ENCODE data around the gene TMCC2.
A peak's percentile ranks its signal among the peaks of the same experiment; 100 is the strongest.
"Not testable (repeated sequence)": the region's sequence is repeated elsewhere in the genome, so short reads cannot be mapped to it uniquely, and the experiment has no call there.

TMCC2 gene

GRCh38 chr1:205226868-205227583 is 720 bp upstream of the TMCC2 start:
- DNase-seq (ENCODE audit: low spot score in 2 of 2) (no peak), ATAC-seq (ENCODE audit: low read depth) (no peak)
- peaks cover 5% of the 10 kb centered on the region for H3K27me3 Mint-ChIP-seq
- no peaks in the 10 kb centered on the region for H3K36me3 Mint-ChIP-seq
- H3K4me1 Mint-ChIP-seq, result peaks cover 26% of the 10 kb centered on the region
- H3K27ac Mint-ChIP-seq, result no peak overlapping the region
- H3K4me3 Mint-ChIP-seq, result peak overlapping the region; percentile 77
- H3K9me3 Mint-ChIP-seq, result no peaks in the 10 kb centered on the region

GRCh38 chr1:205228093-205228521 is 361 bp downstream of the TMCC2 start:
- H3K4me3 Mint-ChIP-seq, result peak overlapping the region; percentile 96
- no peak overlapping the region for H3K27ac Mint-ChIP-seq
- peaks cover 7% of the 10 kb centered on the region for H3K27me3 Mint-ChIP-seq
- ATAC-seq (ENCODE audit: low read depth), result peak; percentile 5
- DNase-seq (ENCODE audit: low spot score in 2 of 2), result no peak
- H3K36me3 Mint-ChIP-seq, result no peaks in the 10 kb centered on the region
- peaks cover 26% of the 10 kb centered on the region for H3K4me1 Mint-ChIP-seq
- no peaks in the 10 kb centered on the region for H3K9me3 Mint-ChIP-seq

- Mint-ChIP-seq H3K9me3 (no peaks in the 10 kb centered on the region), H3K4me3 (peak overlapping the region; percentile 96), H3K27me3 (peaks cover 8% of the 10 kb centered on the region), H3K36me3 (no peaks in the 10 kb centered on the region), H3K4me1 (peaks cover 26% of the 10 kb centered on the region), H3K27ac (no peak overlapping the region)
- DNase-seq (ENCODE audit: low spot score in 2 of 2) (peak; percentile 40 to 60), ATAC-seq (ENCODE audit: low read depth) (peak; percentile 75)
Measured at GRCh38 chr1:205229399-205229871, 1.7 kb downstream of the TMCC2 start.

- no peak overlapping the region for H3K27ac Mint-ChIP-seq
- H3K9me3 Mint-ChIP-seq, result no peaks in the 10 kb centered on the region
- H3K4me3 Mint-ChIP-seq, result peak overlapping the region; percentile 96
- ATAC-seq (ENCODE audit: low read depth) (no peak), DNase-seq (ENCODE audit: low spot score in 2 of 2) (no peak)
- H3K4me1 Mint-ChIP-seq, result peaks cover 26% of the 10 kb centered on the region
- H3K27me3 Mint-ChIP-seq, result peaks cover 8% of the 10 kb centered on the region
- H3K36me3 Mint-ChIP-seq, result no peaks in the 10 kb centered on the region
Measured at GRCh38 chr1:205229916-205230700, 2.4 kb downstream of the TMCC2 start.

GRCh38 chr1:205230982-205231381 is 3.2 kb downstream of the TMCC2 start:
- H3K36me3 Mint-ChIP-seq, result no peaks in the 10 kb centered on the region
- no peaks in the 10 kb centered on the region for H3K9me3 Mint-ChIP-seq
- H3K4me3 Mint-ChIP-seq, result no peak overlapping the region
- DNase-seq (ENCODE audit: low spot score in 2 of 2), result no peak
- no peak for ATAC-seq (ENCODE audit: low read depth)
- no peak overlapping the region for H3K27ac Mint-ChIP-seq
- H3K4me1 Mint-ChIP-seq, result peaks cover 26% of the 10 kb centered on the region
- peaks cover 9% of the 10 kb centered on the region for H3K27me3 Mint-ChIP-seq

- ATAC-seq (ENCODE audit: low read depth) (no peak), DNase-seq (ENCODE audit: low spot score in 2 of 2) (no peak)
- H3K9me3 Mint-ChIP-seq, result no peaks in the 10 kb centered on the region
- peaks cover 2% of the 10 kb centered on the region for H3K36me3 Mint-ChIP-seq
- peaks cover 27% of the 10 kb centered on the region for H3K4me1 Mint-ChIP-seq
- H3K27me3 Mint-ChIP-seq, result peaks cover 14% of the 10 kb centered on the region
- H3K27ac Mint-ChIP-seq, result no peak overlapping the region
- no peak overlapping the region for H3K4me3 Mint-ChIP-seq
Measured at GRCh38 chr1:205232127-205232820, 4.5 kb downstream of the TMCC2 start.

GRCh38 chr1:205232945-205233397 is 5.2 kb downstream of the TMCC2 start:
- H3K9me3 Mint-ChIP-seq, result no peaks in the 10 kb centered on the region
- H3K27me3 Mint-ChIP-seq, result peaks cover 15% of the 10 kb centered on the region
- DNase-seq (ENCODE audit: low spot score in 2 of 2) (no peak), ATAC-seq (ENCODE audit: low read depth) (no peak)
- no peak overlapping the region for H3K4me3 Mint-ChIP-seq
- H3K27ac Mint-ChIP-seq, result no peak overlapping the region
- peaks cover 2% of the 10 kb centered on the region for H3K36me3 Mint-ChIP-seq
- H3K4me1 Mint-ChIP-seq, result peaks cover 28% of the 10 kb centered on the region

GRCh38 chr1:205233986-205234385 is 6.2 kb downstream of the TMCC2 start:
- H3K9me3 Mint-ChIP-seq; DNase-seq (ENCODE audit: low spot score in 2 of 2); H3K36me3 Mint-ChIP-seq; H3K27ac Mint-ChIP-seq; ATAC-seq (ENCODE audit: low read depth); H3K4me3 Mint-ChIP-seq: not testable (repeated sequence)
- Mint-ChIP-seq H3K27me3 (peaks cover 13% of the 10 kb centered on the region), H3K4me1 (peaks cover 26% of the 10 kb centered on the region)

GRCh38 chr1:205235951-205236350 is 8.2 kb downstream of the TMCC2 start:
- H3K36me3 Mint-ChIP-seq, result peaks cover 2% of the 10 kb centered on the region
- peaks cover 13% of the 10 kb centered on the region for H3K27me3 Mint-ChIP-seq
- H3K27ac Mint-ChIP-seq, result no peak overlapping the region
- no peak overlapping the region for H3K4me3 Mint-ChIP-seq
- DNase-seq (ENCODE audit: low spot score in 2 of 2) (no peak), ATAC-seq (ENCODE audit: low read depth) (no peak)
- no peaks in the 10 kb centered on the region for H3K9me3 Mint-ChIP-seq
- peaks cover 12% of the 10 kb centered on the region for H3K4me1 Mint-ChIP-seq

- Mint-ChIP-seq H3K4me1 (peaks cover 12% of the 10 kb centered on the region), H3K36me3 (peaks cover 2% of the 10 kb centered on the region), H3K27ac (no peak overlapping the region), H3K9me3 (no peaks in the 10 kb centered on the region), H3K27me3 (peaks cover 13% of the 10 kb centered on the region), H3K4me3 (no peak overlapping the region)
- DNase-seq (ENCODE audit: low spot score in 2 of 2) (no peak), ATAC-seq (ENCODE audit: low read depth) (no peak)
Measured at GRCh38 chr1:205236526-205236925, 8.8 kb downstream of the TMCC2 start.

GRCh38 chr1:205236951-205237475 is 9.3 kb downstream of the TMCC2 start:
- no peak for ATAC-seq (ENCODE audit: low read depth)
- DNase-seq (ENCODE audit: low spot score in 2 of 2), result no peak
- no peak overlapping the region for H3K4me3 Mint-ChIP-seq
- H3K4me1 Mint-ChIP-seq, result peaks cover 12% of the 10 kb centered on the region
- H3K9me3 Mint-ChIP-seq, result no peaks in the 10 kb centered on the region
- peaks cover 2% of the 10 kb centered on the region for H3K36me3 Mint-ChIP-seq
- no peak overlapping the region for H3K27ac Mint-ChIP-seq
- H3K27me3 Mint-ChIP-seq, result peaks cover 13% of the 10 kb centered on the region

- no peak overlapping the region for H3K4me3 Mint-ChIP-seq
- H3K36me3 Mint-ChIP-seq, result peaks cover 2% of the 10 kb centered on the region
- peaks cover 12% of the 10 kb centered on the region for H3K4me1 Mint-ChIP-seq
- H3K9me3 Mint-ChIP-seq, result no peaks in the 10 kb centered on the region
- H3K27me3 Mint-ChIP-seq, result peaks cover 11% of the 10 kb centered on the region
- DNase-seq (ENCODE audit: low spot score in 2 of 2) (no peak), ATAC-seq (ENCODE audit: low read depth) (peak; percentile 32)
- no peak overlapping the region for H3K27ac Mint-ChIP-seq
Measured at GRCh38 chr1:205237526-205238484, 10.1 kb downstream of the TMCC2 start.

- Mint-ChIP-seq H3K9me3 (no peaks in the 10 kb centered on the region), H3K27me3 (peaks cover 11% of the 10 kb centered on the region), H3K27ac (no peak overlapping the region), H3K4me1 (peaks cover 12% of the 10 kb centered on the region), H3K4me3 (no peak overlapping the region), H3K36me3 (peaks cover 2% of the 10 kb centered on the region)
- no peak for DNase-seq (ENCODE audit: low spot score in 2 of 2)
- ATAC-seq (ENCODE audit: low read depth), result no peak
Measured at GRCh38 chr1:205239078-205239477, 11.3 kb downstream of the TMCC2 start.
